OCI-LY7 (cell line): ENCODE measurements around the gene HAUS6. TPM values are rescaled to one million over a fixed set of nuclear protein-coding genes. Genes with fewer than 3 reads are reported as not detected.

Source experiments
- BruUV-seq: library from RNA; stranded (reverse); fragments of 400-500 nt; replicated peaks from 2 replicates; lab custom pipeline; 2021; lab: Mats Ljungman, UMichigan
- CTCF ChIA-PET: fragments of 300-600 bp; sonication (Branson Sonifier 250); formaldehyde crosslinking; loops from one replicate; lab custom pipeline; 2022; ENCODE audit warnings: antibody characterized with exemption; ENCODE audit not compliant: unreplicated experiment; lab: Charles Lee
- POLR2A ChIA-PET: fragments of 300-600 bp; sonication (Branson Sonifier 250); formaldehyde crosslinking; loops from one replicate; lab custom pipeline; 2022; ENCODE audit warnings: antibody characterized with exemption; lab: Charles Lee
- DNase-seq: peaks from one replicate; pipeline ENCODE4 v3.0.0-alpha.2; 2015; ENCODE audit warnings: low spot score
- H2AFZ ChIP-seq: fragments of 200-600 bp; sonication (generic), shearing (Covaris generic); 2 replicates; pipeline ENCODE4 v1.6.1; 2014; ENCODE audit warnings: mild to moderate bottlenecking, antibody characterized with exemption, low read length, moderate library complexity
- H3K27ac ChIP-seq: fragments of 200-600 bp; sonication (generic); 2 replicates; pipeline ENCODE4 v1.5.1; 2014; ENCODE audit warnings: mixed run types, low read depth, mild to moderate bottlenecking, moderate library complexity, low read length, inconsistent platforms; ENCODE audit not compliant: poor library complexity, severe bottlenecking
- H3K36me3 ChIP-seq: fragments of 200-600 bp; sonication (generic); 2 replicates; pipeline ENCODE4 v1.6.1; 2014; ENCODE audit warnings: mild to moderate bottlenecking, antibody characterized with exemption, low read length, moderate library complexity, mixed read lengths; ENCODE audit not compliant: insufficient read depth
- H3K4me1 ChIP-seq: fragments of 200-600 bp; sonication (generic); 2 replicates; pipeline ENCODE4 v1.5.1; 2014; ENCODE audit warnings: mild to moderate bottlenecking, low read length; ENCODE audit not compliant: insufficient read depth, poor library complexity, severe bottlenecking
- H3K4me2 ChIP-seq: fragments of 200-600 bp; sonication (generic); 2 replicates; pipeline ENCODE4 v1.6.1; 2014; ENCODE audit warnings: mild to moderate bottlenecking, low read length
- H3K4me3 ChIP-seq: fragments of 200-600 bp; sonication (generic); 2 replicates; pipeline ENCODE4 v1.5.1; 2014; ENCODE audit warnings: mild to moderate bottlenecking, low read depth, low read length; ENCODE audit not compliant: poor library complexity, severe bottlenecking
- H3K79me2 ChIP-seq: fragments of 200-600 bp; sonication (generic); 2 replicates; pipeline ENCODE4 v1.6.1; 2016; ENCODE audit warnings: low read depth, mild to moderate bottlenecking, low read length, moderate library complexity, mixed read lengths; ENCODE audit not compliant: insufficient read depth
- H3K9me2 ChIP-seq: fragments of 200-600 bp; sonication (generic); 2 replicates; pipeline ENCODE4 v1.6.1; 2016; ENCODE audit warnings: mild to moderate bottlenecking, low read length, mixed read lengths; ENCODE audit not compliant: insufficient read depth
- H3K9me3 ChIP-seq: fragments of 200-600 bp; sonication (generic); 2 replicates; pipeline ENCODE4 v1.6.1; 2014; ENCODE audit warnings: mild to moderate bottlenecking, mixed run types, low read length, mixed read lengths
- H4K20me1 ChIP-seq: fragments of 200-600 bp; sonication (generic); 2 replicates; pipeline ENCODE4 v1.6.1; 2014; ENCODE audit warnings: mild to moderate bottlenecking, antibody characterized with exemption, low read length, moderate library complexity, mixed read lengths; ENCODE audit not compliant: insufficient read depth
- CTCF ChIP-seq: fragments of 200-600 bp; sonication (generic); conservative IDR thresholded peaks from 2 replicates; pipeline ENCODE4 v1.5.1; 2014; ENCODE audit warnings: mild to moderate bottlenecking, antibody characterized with exemption, low read length, moderate library complexity, mixed read lengths
- EZH2phosphoT487 ChIP-seq: fragments of 200-600 bp; sonication (generic); IDR thresholded peaks from 2 replicates; pipeline ENCODE4 v1.6.1; 2018; ENCODE audit warnings: low read depth, borderline replicate concordance, mild to moderate bottlenecking, mixed run types, antibody characterized with exemption, low read length, moderate library complexity, mixed read lengths
- intact Hi-C: fragments of 100-400 bp; cut with micrococcal nuclease; formaldehyde crosslinking; loops from one replicate; pipeline ENCODE4 v1.10.0; 2022; ENCODE audit not compliant: unreplicated experiment
- total RNA-seq, 2 experiments: library from RNA; depleted of rRNA in 1 of 2; stranded (reverse); fragments of >200 nt in 1 of 2; shearing (Covaris generic) in 1 of 2; gene quantifications; 2 replicates each; pipeline ENCODE4 v1.2.3, GENCODE V29; 2014 to 2022

HAUS6 gene
- total RNA-seq, 2 experiments from 2014 or later = 25.7 to 31.5 TPM

- POLR2A ChIA-PET = no interaction called here
- intact Hi-C loops = no loop called here
Measured at GRCh38 chr9:19122490-19123042, 19.9 kb upstream of the HAUS6 start.

GRCh38 chr9:19120877-19121276, 18.2 kb upstream of the HAUS6 start:
- Histone ChIP-seq H3K4me2 (no peak overlapping the region), H3K9me3 (no peaks in the 10 kb centered on the region), H3K4me1 (peaks cover 6% of the 10 kb centered on the region), H3K79me2 (no peaks in the 10 kb centered on the region), H3K27ac (no peak overlapping the region), H4K20me1 (no peaks in the 10 kb centered on the region), H3K9me2 (no peaks in the 10 kb centered on the region), H2AFZ (no peak overlapping the region), H3K4me3 (no peak overlapping the region), H3K36me3 (0 out of 2 replicates have a peak, but pooled peaks cover 5% of the 10 kb centered on the region)
- no TSS peak for BruUV-seq
- intact Hi-C loops = no loop called here
- no peak for DNase-seq
- ChIA-PET CTCF (no interaction called here), POLR2A (no interaction called here)
- no peak for TF ChIP-seq CTCF
- TF ChIP-seq EZH2phosphoT487 = no peak

More at GRCh38 chr9:19122490-19123042, 19.9 kb upstream of the HAUS6 start:
- CTCF ChIA-PET = no interaction called here
- H3K4me3 ChIP-seq = no peak overlapping the region
- BruUV-seq = no TSS peak
- H3K9me3 ChIP-seq = no peaks in the 10 kb centered on the region
- H3K4me2 ChIP-seq = no peak overlapping the region
- no peaks in the 10 kb centered on the region for H4K20me1 ChIP-seq
- H3K9me2 ChIP-seq = no peaks in the 10 kb centered on the region
- H3K4me1 ChIP-seq = peaks cover 7% of the 10 kb centered on the region
- TF ChIP-seq CTCF (no peak), EZH2phosphoT487 (no peak)
- no peak for DNase-seq
- no peaks in the 10 kb centered on the region for H3K36me3 ChIP-seq
- H3K79me2 ChIP-seq = no peaks in the 10 kb centered on the region
- H3K27ac ChIP-seq = no peak overlapping the region
- H2AFZ ChIP-seq = no peak overlapping the region

- H3K36me3 ChIP-seq = 0 out of 2 replicates have a peak, but pooled peaks cover 9% of the 10 kb centered on the region
- POLR2A ChIA-PET = interaction anchor here (0.7 kb wide), 1 partner anchor 10 kb away, joined by 5 read pairs; no protein-coding TSS in a partner anchor
Measured at GRCh38 chr9:19119801-19120440, 17.2 kb upstream of the HAUS6 start.

More at GRCh38 chr9:19119801-19120440, 17.2 kb upstream of the HAUS6 start:
- DNase-seq = no peak
- peaks cover 6% of the 10 kb centered on the region for H3K4me1 ChIP-seq
- H4K20me1 ChIP-seq = no peaks in the 10 kb centered on the region
- no peaks in the 10 kb centered on the region for H3K9me2 ChIP-seq
- H3K4me3 ChIP-seq = no peak overlapping the region
- TF ChIP-seq CTCF = no peak
- no peak overlapping the region for H2AFZ ChIP-seq
- intact Hi-C loops = no loop called here
- H3K27ac ChIP-seq = no peak overlapping the region
- BruUV-seq = no TSS peak
- H3K79me2 ChIP-seq = no peaks in the 10 kb centered on the region
- no peaks in the 10 kb centered on the region for H3K9me3 ChIP-seq
- CTCF ChIA-PET = no interaction called here
- H3K4me2 ChIP-seq = no peak overlapping the region
